Activated T-cell treated with anti-CD3 and anti-CD28 coated beads, Interleukin-2, amount 50 U/mL, for 48 hours (primary cell): ENCODE measurements around the gene ADGRD1.

ENCODE experiments used
- DNase-seq, 2 experiments: peaks; one replicate each; pipeline ENCODE4 v3.0.0-alpha.2; 2020

ADGRD1 gene

DNA sequence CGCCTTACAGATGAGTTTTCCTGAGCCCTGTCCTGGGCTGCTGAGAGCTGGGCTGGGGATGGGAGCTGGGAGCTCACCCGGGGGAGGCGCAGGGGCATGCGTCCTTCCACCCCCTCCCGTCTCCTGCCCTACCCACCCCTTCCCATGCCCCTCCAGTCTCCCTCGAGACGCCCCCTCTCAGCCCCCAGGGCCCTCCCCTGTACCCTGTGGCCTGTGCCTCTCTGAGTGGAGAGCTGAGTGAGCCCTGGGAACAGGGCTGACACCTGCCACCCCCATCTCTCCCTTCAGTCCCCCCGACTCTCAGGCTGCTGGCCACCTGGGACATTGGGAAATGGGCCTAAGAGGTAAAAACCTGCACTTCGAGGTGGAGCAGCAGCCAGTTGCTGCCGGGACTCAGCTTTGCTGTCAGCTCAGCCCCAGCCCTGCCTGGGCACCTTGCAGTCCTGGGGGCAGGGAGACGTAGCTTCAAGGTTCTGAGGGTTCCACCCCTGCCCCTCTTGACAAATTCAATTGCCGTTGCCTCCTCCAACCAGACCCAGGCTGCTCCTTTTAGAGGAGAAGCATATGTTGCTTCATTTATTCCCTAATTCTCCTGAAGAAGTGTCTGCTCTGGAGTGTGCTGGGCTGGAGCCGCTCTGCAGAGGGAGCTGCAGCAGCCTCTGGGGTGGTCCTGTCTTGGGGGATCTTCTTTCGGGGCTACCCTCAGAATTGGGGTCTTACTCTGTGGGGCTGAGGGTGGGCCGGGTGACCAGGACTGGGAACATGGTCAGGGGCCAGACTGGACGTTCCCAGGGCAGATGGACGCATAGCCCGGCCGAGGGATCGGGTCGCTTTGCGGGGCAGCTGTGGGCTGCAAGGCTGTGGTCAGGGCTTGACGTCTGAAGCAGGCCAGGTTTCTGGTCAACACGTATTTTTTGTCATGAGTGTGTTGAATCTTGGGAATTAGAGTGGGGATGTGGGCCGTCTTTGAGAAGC is 141.4 kb downstream of the ADGRD1 start:
- peak in 1 of 2 experiments; percentile 13 for DNase-seq

DNA sequence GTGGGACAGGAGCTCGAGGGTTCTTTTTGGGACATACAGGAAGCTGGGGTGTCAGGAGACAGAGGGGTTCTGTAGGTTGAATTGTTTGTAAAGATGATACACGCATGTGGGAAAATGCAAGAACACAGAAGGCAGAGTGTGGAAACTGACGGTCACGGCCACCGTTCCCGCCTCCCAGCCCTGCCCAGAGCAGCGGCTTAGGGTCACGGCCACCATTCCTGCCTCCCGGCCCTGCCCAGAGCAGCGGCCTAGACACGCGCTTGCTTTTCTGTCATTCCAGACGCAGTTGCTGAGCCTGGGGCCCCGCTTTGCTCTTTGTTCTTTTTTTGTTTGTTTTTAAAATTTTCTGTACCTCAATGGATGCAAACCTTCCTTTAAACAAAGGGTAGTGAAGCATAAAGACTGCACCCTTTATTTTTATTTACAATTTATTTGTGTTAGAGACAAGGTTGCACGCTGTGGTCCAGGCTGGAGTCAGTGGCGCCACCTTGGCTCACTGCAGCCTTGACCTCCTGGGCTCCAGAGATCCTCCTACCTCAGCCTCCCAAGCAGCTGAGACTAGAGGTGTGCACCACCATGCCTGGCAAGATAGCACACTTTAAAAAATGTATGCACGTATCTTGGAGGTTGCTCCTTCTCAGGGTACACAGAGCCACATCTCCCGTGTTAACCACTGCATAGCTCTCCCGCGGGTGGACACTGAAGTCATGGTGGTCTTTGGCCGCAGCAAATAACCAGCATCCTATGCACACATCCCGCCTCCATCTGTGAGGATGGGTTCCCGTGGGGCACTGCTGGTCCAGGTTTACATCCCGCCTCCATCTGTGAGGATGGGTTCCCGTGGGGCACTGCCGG is 142.3 kb downstream of the ADGRD1 start:
- no peak for DNase-seq

DNA sequence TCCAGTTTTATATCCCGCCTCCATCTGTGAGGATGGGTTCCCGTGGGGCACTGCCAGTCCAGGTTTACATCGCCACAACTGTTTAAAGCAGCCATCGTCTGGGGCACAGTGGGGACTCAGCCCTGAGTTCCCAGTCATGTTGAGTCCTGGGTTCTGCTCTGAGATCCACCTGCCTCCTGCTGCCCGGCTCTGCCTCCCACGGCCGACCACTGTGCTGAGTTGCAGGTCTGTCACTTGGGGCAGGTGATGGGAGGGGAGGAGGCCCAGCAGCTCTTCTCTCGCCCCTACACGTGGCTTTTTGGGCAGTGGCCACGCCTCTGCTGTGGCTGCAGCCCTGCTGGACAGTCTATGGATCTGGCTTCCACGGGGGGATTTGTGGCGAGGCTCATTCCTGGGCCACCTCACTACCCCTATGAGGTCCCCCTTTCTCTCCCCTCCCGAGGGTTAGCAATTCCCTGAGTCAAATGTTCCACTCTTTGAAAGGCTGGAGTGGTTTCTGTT is 143.0 kb downstream of the ADGRD1 start:
- peak in 1 of 2 experiments; percentile 8 for DNase-seq

- no peak for DNase-seq
These were observed 143.8 kb downstream of the ADGRD1 start for GRCh38 chr12:131097202-131098177.

DNA sequence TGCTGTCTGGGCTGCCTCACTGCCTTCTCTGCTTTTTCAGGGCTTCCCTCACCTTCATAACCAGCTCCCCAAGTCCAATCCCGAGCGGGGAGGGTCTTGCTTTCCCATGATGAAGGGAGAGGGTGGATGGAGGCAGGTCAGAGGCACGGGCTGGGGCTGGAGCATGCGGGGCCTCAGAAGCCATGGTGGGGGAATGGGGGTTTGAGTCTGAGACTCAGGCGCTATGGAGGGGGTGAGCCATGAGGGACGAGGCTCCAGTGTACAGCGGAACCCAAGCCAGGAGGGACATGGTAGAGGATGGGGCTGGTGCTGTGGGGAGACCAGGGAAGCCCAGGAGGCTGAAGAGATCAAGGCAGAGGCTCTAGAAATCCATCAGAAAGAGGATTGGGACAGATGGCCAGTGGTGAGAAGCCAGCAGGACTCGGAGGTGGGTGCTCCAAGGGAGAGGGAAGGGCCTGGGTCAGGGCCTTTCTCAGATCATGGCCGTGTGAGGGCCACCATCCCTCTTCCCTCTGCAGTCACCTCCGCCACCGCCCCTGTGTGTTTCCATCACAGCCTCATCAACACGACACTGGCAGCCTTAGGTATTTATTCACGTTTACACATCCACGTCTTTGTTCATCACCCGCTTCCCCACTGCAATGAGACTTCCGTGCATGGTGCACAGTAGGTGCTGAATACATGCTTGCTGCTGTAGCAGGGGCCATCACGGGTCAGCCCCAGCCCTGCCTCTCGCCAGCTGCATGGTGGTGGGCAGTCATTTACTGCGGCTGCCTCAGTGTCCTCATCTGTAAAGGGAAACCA is 144.7 kb downstream of the ADGRD1 start:
- DNase-seq, result no peak

DNA sequence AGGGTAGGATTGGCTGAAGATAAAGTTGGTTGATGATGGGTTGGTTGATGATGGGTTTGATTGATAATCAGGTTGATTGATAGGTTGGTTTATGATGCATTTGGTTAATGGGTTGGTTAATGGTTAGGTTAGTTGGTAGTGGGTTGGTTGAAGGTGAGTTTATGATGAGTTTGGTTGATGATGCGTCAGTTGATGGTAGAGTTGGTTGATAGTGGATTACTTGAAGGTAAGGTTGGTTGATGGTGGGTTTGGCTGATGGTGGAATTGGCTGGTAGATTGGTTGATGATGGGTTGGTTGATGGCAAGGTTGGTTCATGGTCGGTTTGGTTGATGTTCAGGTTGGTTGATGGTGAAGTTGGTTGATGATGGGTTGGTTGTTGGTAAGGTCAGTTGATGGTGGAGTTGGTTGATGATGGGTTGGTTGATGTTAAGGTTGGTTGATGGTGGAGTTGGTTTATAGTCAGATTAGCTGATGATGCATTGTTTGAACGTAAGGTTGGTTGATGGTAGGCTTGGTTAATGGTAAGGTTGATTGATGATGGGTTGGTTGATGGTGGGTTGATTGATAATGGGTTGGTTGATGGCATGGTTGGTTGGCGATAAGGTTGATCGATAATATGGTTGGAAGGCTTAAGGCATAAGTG is 146.4 kb downstream of the ADGRD1 start:
- no peak for DNase-seq

GRCh38 chr12:131101006-131101405 is 147.3 kb downstream of the ADGRD1 start:
- no peak for DNase-seq

DNA sequence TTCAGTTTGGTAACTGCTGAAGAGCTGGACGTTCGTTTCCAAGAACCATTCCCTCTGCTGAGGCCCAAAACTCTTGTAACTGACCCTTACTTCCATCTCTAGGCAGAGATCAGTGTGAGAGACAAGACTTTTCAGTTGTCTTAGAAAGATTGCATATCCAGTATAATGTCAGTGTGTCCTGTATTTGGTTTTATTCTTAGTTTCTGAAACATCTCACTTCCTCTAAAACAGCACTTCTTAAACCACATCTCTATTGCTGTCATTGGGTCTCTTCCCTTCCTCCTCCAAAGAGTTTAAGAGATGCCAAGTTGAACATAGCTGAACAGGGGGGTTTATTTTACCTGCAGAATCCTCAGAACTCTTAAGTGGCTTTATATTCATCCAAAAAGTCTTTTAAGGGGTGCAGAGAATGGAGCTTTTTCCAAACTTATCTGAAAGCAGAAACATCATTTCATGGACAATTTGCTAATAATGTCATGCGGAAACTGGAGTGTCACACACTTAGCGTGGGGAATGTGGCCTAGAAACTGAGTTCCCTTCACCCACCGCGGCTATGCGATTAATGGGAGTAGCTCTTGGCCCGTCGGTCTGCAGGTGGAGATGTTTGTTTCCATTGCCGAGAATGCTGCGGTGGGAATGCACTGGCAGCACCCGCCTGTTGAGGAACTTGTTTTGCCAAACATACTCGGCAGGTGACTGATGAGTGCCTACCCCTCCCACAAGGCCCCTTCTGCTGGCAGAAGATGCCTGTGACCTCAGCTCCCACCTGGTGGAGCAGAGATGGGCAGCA is 148.2 kb downstream of the ADGRD1 start:
- peak in 1 of 2 experiments; percentile 4 for DNase-seq

DNA sequence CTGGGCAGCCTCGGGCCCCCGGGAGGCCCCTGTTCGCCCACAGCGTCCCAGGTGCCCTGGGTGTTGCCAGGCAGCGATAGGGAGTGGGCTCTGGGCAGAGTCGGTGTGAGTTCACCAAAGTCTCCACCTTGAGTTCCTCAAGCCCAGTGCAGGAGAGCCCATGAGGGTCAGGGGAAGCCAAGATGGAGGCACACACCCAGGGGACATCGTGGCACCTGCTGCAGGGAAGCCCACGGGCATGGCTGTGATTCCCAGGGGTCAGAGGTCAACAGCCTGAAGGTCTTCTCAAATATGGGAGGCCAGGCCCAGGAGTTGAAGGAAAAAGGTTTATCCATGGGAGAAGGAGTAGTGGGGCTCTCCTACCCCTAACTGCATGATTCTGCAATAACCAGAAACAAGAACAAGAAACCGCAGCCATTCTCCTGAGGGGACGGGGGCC is 148.8 kb downstream of the ADGRD1 start:
- DNase-seq, result no peak

- DNase-seq, result peak in 1 of 2 experiments; percentile 10
These were observed 149.4 kb downstream of the ADGRD1 start for GRCh38 chr12:131102991-131103668.

GRCh38 chr12:131103669-131104462 is 150.2 kb downstream of the ADGRD1 start:
- peak in 1 of 2 experiments; percentile 14 for DNase-seq

DNA sequence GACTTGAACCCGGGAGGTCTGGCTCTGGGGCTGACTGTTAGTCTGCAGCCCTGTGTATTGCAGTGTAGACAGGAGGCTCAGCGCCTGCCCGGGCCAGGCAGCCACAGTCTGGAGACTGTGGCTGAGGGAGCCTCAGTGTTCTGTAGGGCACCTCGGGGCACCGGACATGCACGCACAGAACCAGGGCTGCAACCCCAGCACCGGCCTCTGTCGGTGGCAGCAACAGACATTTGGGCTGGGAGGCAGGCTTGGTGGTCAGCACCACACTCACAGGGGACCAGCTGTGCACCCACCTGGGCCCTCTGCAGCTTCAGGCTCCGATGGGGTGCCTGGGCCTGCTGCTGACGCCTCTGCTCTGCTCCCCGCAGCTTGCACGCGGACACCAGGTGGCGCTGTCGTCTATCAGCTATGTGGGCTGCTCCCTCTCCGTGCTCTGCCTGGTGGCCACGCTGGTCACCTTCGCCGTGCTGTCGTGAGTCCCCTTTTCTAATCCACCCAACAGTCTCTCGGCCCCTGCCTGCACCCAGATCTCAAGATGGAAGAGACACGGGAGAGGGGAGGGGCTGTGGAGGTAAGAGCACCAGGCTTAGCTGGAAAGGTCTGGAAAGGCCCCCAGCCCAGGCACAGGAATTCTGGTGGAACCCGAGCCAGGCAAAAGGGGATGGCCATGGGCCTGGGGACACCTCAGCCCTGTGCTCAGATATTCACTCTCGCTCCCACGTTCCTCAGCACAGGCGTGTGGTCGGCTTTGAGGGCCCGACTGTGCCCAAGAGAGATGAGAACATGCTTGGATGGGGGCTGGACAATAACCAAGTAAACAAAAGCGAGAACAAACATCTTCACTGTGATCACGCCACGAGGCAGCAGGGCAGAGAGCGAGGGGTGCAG is 151.0 kb downstream of the ADGRD1 start:
- peak; percentile 88 to 91 for DNase-seq

DNA sequence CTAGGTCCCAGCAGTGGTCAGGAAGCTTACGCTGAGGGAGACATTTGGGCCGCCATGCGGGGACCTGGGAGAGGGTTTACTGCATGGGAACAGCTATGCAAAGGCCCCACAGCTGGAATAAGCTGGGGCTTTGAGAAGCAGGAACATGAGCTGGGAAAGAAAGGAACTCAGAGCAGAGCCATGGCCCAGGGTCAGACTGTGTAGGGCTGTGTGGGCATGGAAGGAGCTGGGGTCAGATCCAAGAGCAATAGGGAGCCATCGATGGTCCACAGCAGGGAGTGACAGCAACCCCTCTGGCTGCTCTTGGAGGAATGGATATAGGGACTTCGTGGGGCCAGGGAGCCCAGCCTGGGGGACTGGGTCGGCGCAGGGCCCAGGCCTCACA is 151.6 kb downstream of the ADGRD1 start:
- peak in 1 of 2 experiments; percentile 30 for DNase-seq

GRCh38 chr12:131105736-131106348 is 152.1 kb downstream of the ADGRD1 start:
- DNase-seq, result peak; percentile 75 to 81

DNA sequence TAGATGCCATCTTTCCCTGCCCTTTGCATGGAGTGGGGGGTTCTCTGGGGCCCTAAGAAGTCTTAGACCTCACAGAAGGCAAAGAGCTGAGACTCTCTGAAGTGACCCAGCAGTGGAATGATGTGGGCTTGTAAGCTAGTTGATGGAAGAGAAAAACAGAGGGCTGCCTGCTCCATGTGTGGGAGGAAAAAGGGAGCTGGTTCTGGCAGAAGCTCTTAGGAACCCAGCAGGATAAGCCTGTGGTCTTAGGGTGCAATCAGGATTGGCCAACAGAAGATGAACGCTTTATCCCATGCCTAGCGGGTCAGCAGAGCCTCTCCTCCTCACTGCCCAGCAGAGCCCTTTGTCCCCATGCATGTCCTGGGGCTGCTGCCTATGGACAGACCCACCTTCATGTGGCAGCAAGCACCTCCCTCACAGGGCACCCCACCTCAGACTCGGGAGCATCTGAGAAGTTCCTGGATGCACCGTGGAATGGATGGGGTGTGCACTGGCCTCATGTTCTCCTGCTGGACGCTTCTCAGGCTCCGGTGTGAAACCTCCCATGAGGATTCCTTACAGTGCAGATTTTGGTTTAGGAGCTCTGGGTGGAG is 152.7 kb downstream of the ADGRD1 start:
- no peak for DNase-seq
